B cell (primary cell): ENCODE results near the gene UBL3.

Experiments used
- CTCF ChIP-seq: fragments of 200-600 bp; IDR thresholded peaks from one replicate; pipeline ENCODE4 v1.8.0; 2022; ENCODE audit warnings: antibody characterized with exemption, mild to moderate bottlenecking
- EZH2 ChIP-seq: IDR thresholded peaks from 2 replicates; pipeline ENCODE4 v1.6.1; 2012; ENCODE audit warnings: borderline replicate concordance, low read depth, mild to moderate bottlenecking, moderate library complexity, low read length; ENCODE audit not compliant: insufficient read depth, poor library complexity, severe bottlenecking

GRCh38 chr13:29877456-29878078, 27.1 kb upstream of the UBL3 start:
- TF ChIP-seq CTCF, result no peak
- TF ChIP-seq EZH2, result no peak
